GM19238 (cell line): ENCODE results near the gene KRT1.
"Not testable (repeated sequence)": the region's sequence is repeated elsewhere in the genome, so short reads cannot be mapped to it uniquely, and the experiment has no call there.

Experiments
- DNase-seq: peaks from one replicate; pipeline ENCODE4 v3.0.0; 2011; ENCODE audit warnings: low spot score; ENCODE audit not compliant: insufficient read length

KRT1 gene

GRCh38 chr12:52682938-52683574 is 2.8 kb upstream of the KRT1 start:
- DNase-seq, result no peak

GRCh38 chr12:52682381-52682660 is 2.1 kb upstream of the KRT1 start:
- DNase-seq, result no peak

- no peak for DNase-seq
These were observed 1.5 kb upstream of the KRT1 start for GRCh38 chr12:52681526-52682380.

GRCh38 chr12:52679875-52680274 is 332 bp downstream of the KRT1 start:
- DNase-seq, result no peak

GRCh38 chr12:52677671-52678070 is 2.5 kb downstream of the KRT1 start:
- DNase-seq, result no peak

- DNase-seq, result no peak
These were observed 3.1 kb downstream of the KRT1 start for GRCh38 chr12:52677126-52677525.

- DNase-seq, result no peak
These were observed 4.0 kb downstream of the KRT1 start for GRCh38 chr12:52676163-52676562.

- no peak for DNase-seq
These were observed 4.9 kb downstream of the KRT1 start for GRCh38 chr12:52675301-52675701.

- no peak for DNase-seq
These were observed 5.8 kb downstream of the KRT1 start for GRCh38 chr12:52674433-52674775.

GRCh38 chr12:52673713-52674432 is 6.3 kb downstream of the KRT1 start:
- no peak for DNase-seq

- DNase-seq, result no peak
These were observed 7.0 kb downstream of the KRT1 start for GRCh38 chr12:52673217-52673616.

GRCh38 chr12:52672321-52672933 is 7.8 kb downstream of the KRT1 start:
- DNase-seq, result no peak

- DNase-seq, result no peak
These were observed 9.2 kb downstream of the KRT1 start for GRCh38 chr12:52670961-52671360.

- no peak for DNase-seq
These were observed 9.7 kb downstream of the KRT1 start for GRCh38 chr12:52670506-52670905.

- DNase-seq, result not testable (repeated sequence)
These were observed 10.3 kb downstream of the KRT1 start for GRCh38 chr12:52669941-52670340.

GRCh38 chr12:52669426-52669825 is 10.8 kb downstream of the KRT1 start:
- no peak for DNase-seq

- DNase-seq, result no peak
These were observed 12.3 kb downstream of the KRT1 start for GRCh38 chr12:52667931-52668330.

- DNase-seq, result no peak
These were observed 12.7 kb downstream of the KRT1 start for GRCh38 chr12:52667509-52667908.

GRCh38 chr12:52666471-52666870 is 13.7 kb downstream of the KRT1 start:
- DNase-seq, result no peak

- no peak for DNase-seq
These were observed 16.8 kb downstream of the KRT1 start for GRCh38 chr12:52663420-52663819.

- DNase-seq, result no peak
These were observed 17.3 kb downstream of the KRT1 start for GRCh38 chr12:52662918-52663229.
